SK-N-MC (cell line): Measurements from ENCODE around the gene RHOJ.

ENCODE experiments used
- EZH2 ChIP-seq: fragments of 200-600 bp; sonication (generic); IDR thresholded peaks from one replicate; pipeline ENCODE4 v1.6.1; 2017; ENCODE audit warnings: antibody characterized with exemption
- POLR2AphosphoS5 ChIP-seq: IDR thresholded peaks from 2 replicates; pipeline ENCODE4 v1.6.1; 2012; ENCODE audit warnings: mild to moderate bottlenecking, low read depth, low read length, borderline replicate concordance

DNA sequence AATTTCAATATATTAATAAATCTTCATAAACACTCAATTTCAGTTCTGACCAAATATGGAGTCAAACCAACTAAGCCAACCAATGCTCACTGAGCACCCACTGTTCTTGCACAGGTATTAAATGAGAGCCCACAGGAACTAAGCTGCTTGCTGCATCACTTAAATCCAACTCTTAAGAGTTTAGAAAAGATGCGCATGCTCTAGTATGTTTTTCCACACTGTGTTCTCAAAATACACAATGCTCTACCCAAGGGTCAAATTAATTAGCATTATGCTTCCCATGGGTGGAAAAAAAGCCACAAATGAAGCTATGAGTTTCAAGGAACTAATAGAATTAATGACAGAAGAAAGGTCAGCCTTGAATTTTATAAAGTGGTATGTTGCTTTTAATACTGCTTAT lies 118.2 kb downstream of the RHOJ start:
- TF ChIP-seq POLR2AphosphoS5, result no peak
- TF ChIP-seq EZH2, result no peak
